ENCODE data around the gene TESMIN. TPM values are rescaled to one million over a fixed set of nuclear protein-coding genes. Genes with fewer than 3 reads are reported as not detected.

The TESMIN gene
- total RNA-seq, 6 donors from 2014 or later = 0.76 to 7.3 (median 1.8) TPM

DNA sequence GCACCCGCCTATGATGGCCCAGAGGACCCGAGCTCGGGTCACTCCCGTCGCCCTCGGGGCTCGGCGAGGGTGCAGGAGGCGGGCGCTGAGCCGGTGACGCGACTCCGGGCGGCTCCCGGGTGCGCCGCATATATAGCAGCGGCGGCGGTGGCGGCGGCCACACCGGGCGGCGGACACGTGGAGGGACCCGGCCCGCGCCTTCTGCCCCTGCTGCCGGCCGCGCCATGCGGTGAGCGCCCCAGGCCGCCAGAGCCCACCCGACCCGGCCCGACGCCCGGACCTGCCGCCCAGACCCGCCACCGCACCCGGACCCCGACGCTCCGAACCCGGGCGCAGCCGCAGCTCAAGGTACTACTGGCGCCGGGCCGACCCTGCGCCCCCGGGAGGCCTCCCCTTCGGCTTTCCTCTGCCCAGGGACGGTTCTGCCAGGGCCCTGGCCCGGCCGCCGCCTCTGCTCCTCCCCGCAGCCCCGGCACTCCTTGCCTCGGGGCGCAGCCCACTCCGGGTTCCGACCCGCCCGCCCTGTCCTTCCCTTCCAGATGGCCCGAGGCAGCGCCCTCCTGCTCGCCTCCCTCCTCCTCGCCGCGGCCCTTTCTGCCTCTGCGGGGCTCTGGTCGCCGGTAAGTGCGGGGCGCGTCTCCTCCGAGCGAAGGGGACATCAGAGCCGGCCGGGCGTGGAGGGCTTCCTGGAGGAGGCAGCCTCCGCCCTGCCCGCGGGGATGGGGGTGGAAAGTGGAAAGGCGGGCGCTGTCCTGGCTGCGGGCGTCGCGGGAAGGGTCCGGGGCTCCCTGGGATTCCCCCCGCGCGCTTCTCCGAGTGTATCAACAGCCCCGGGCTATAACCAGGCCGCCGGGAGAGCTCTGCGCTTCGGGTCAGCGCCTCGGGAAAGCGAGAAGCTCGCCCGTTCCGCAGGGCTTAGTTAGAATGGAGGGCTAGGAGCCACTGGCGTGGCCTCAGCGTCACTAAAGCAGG is 66.6 kb downstream of the TESMIN start, which contains the start of gene GAL:
TSS of gene GAL (plus strand) at position 160 of the 972 bp plus-strand sequence. CDS start at position 540, 380 bp downstream.
- ATAC-seq (ENCODE audit: low FRiP score in 2 of 2) = peak in 1 of 2 donors; percentile 64
- TF ChIP-seq POLR2AphosphoS5 (IDR thresholded peaks at IDR 0.05) = no peak
- TF ChIP-seq, protein P1, sequence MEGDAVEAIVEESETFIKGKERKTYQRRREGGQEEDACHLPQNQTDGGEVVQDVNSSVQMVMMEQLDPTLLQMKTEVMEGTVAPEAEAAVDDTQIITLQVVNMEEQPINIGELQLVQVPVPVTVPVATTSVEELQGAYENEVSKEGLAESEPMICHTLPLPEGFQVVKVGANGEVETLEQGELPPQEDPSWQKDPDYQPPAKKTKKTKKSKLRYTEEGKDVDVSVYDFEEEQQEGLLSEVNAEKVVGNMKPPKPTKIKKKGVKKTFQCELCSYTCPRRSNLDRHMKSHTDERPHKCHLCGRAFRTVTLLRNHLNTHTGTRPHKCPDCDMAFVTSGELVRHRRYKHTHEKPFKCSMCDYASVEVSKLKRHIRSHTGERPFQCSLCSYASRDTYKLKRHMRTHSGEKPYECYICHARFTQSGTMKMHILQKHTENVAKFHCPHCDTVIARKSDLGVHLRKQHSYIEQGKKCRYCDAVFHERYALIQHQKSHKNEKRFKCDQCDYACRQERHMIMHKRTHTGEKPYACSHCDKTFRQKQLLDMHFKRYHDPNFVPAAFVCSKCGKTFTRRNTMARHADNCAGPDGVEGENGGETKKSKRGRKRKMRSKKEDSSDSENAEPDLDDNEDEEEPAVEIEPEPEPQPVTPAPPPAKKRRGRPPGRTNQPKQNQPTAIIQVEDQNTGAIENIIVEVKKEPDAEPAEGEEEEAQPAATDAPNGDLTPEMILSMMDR (IDR thresholded peaks at IDR 0.05) = no peak
- Histone ChIP-seq H3K27ac (no peak within 1 kb of the TSS), H3K27me3 (peaks cover 0 to 29% (median 22%) of the 10 kb centered on the region in 4 donors), H3K4me3 (peak within 1 kb of the TSS in 3 of 4 donors; percentile 29 to 46 (median 41)), H3K36me3 (no peaks in the 10 kb centered on the region), H3K9me3 (no peaks in the 10 kb centered on the region), H3K4me1 (peaks cover 10 to 17% (median 13%) of the 10 kb centered on the region in 4 donors)
- peak in 1 of 2 donors; percentile 85 for DNase-seq
- WGBS, 2 donors = 10 to 21% methylated on average over 25 to 42 of the region's 113 CpGs

- ATAC-seq (ENCODE audit: low FRiP score in 2 of 2) (peak in 1 of 2 donors; percentile 2), DNase-seq (no peak)
- Histone ChIP-seq H3K36me3 (no peaks in the 10 kb centered on the region), H3K27me3 (peaks cover 0 to 29% (median 22%) of the 10 kb centered on the region in 4 donors), H3K27ac (no peak overlapping the region), H3K9me3 (no peaks in the 10 kb centered on the region), H3K4me3 (peak overlapping the region in 2 of 4 donors; percentile 41 to 46), H3K4me1 (peaks cover 10 to 17% (median 13%) of the 10 kb centered on the region in 4 donors)
- TF ChIP-seq, protein P1 (IDR thresholded peaks at IDR 0.05) = no peak
- TF ChIP-seq POLR2A (IDR thresholded peaks at IDR 0.05) (no peak), POLR2AphosphoS5 (IDR thresholded peaks at IDR 0.05) (no peak), EP300 (IDR thresholded peaks at IDR 0.05) (no peak)
- 46% methylated on average over 14 of the region's 37 CpGs; no CpG with 5 or more reads in 1 of the 2 donors for WGBS, 2 donors
Observed at GRCh38 chr11:68683536-68684384, 67.6 kb downstream of the TESMIN start.

DNA sequence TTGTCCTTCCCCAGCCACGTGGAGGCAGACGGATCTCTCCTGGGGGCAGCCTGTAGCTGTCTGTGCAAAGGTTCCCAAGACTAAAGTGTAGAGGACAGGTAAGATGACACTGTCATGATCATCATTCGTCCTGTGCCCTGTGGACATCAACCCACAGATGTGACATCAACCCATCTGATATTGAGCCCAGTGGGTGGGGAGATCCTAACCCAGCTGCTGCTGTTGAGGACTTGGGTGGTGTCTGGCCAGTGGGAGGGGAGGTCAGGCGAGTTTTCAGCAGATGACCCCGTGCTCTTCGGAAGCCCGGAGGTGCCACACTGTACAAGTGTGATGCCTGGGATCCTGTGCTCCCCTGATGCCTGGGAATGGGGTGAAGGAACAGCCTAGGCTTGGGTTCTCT is 68.2 kb downstream of the TESMIN start:
- H3K4me1 ChIP-seq = peaks cover 10 to 17% (median 13%) of the 10 kb centered on the region in 4 donors
- no peak overlapping the region for H3K4me3 ChIP-seq
- WGBS, 2 donors = 66 to 83% methylated on average over 3 to 7 of the region's 7 CpGs
- peak in 1 of 2 donors; percentile 15 for ATAC-seq (ENCODE audit: low FRiP score in 2 of 2)
- TF ChIP-seq POLR2A (IDR thresholded peaks at IDR 0.05) (no peak), POLR2AphosphoS5 (IDR thresholded peaks at IDR 0.05) (no peak), EP300 (IDR thresholded peaks at IDR 0.05) (no peak)
- no peaks in the 10 kb centered on the region for H3K36me3 ChIP-seq
- DNase-seq = no peak
- H3K27me3 ChIP-seq = peaks cover 0 to 29% (median 22%) of the 10 kb centered on the region in 4 donors
- no peak overlapping the region for H3K27ac ChIP-seq
- H3K9me3 ChIP-seq = no peaks in the 10 kb centered on the region

- Histone ChIP-seq H3K27me3 (peaks cover 0 to 29% (median 22%) of the 10 kb centered on the region in 4 donors), H3K4me1 (peaks cover 10 to 17% (median 14%) of the 10 kb centered on the region in 4 donors), H3K36me3 (no peaks in the 10 kb centered on the region), H3K4me3 (no peak overlapping the region), H3K27ac (no peak overlapping the region), H3K9me3 (no peaks in the 10 kb centered on the region)
- no peak for DNase-seq
- no peak for ATAC-seq (ENCODE audit: low FRiP score in 2 of 2)
- TF ChIP-seq POLR2AphosphoS5 (IDR thresholded peaks at IDR 0.05) (no peak), POLR2A (IDR thresholded peaks at IDR 0.05) (no peak), EP300 (IDR thresholded peaks at IDR 0.05) (no peak)
- TF ChIP-seq, protein P1 (IDR thresholded peaks at IDR 0.05) = no peak
- 56 to 88% methylated on average over 5 to 9 of the region's 9 CpGs for WGBS, 2 donors
Observed at GRCh38 chr11:68682531-68682961, 68.8 kb downstream of the TESMIN start.

Data from upper lobe of left lung (tissue), 6 donors.